ENCODE measurements around the gene ADD1. TPM values are rescaled to one million over a fixed set of nuclear protein-coding genes. Genes with fewer than 3 reads are reported as not detected.

ADD1 gene
- total RNA-seq, 6 experiments from 2014 or later: 276 to 332 (median 321) TPM

- DNase-seq: no peak
- H3K4me3 Mint-ChIP-seq: peak overlapping the region; percentile 15; the same call in 1 of the 2 replicates
Observed at GRCh38 chr4:2796849-2797544, 46.6 kb upstream of the ADD1 start.

GRCh38 chr4:2797545-2798305, 45.9 kb upstream of the ADD1 start:
- H3K4me1 Mint-ChIP-seq (ENCODE audit: low read depth): peaks cover 65% of the 10 kb centered on the region
- H3K27me3 Mint-ChIP-seq (ENCODE audit: insufficient read depth): no peaks in the 10 kb centered on the region; the same call in 1 of the 2 replicates
- H3K4me3 Mint-ChIP-seq: no peak overlapping the region
- peak overlapping the region; percentile 91 for H3K27ac Mint-ChIP-seq
- TF ChIP-seq CTCF (IDR thresholded peaks at IDR 0.05): no peak
- H3K36me3 Mint-ChIP-seq (ENCODE audit: low read depth): no peaks in the 10 kb centered on the region
- no peaks in the 10 kb centered on the region for H3K9me3 Mint-ChIP-seq
- DNase-seq: no peak

More at GRCh38 chr4:2796849-2797544, 46.6 kb upstream of the ADD1 start:
- H3K4me1 Mint-ChIP-seq (ENCODE audit: low read depth): peaks cover 65% of the 10 kb centered on the region
- TF ChIP-seq CTCF (IDR thresholded peaks at IDR 0.05): no peak
- no peaks in the 10 kb centered on the region for H3K9me3 Mint-ChIP-seq
- H3K36me3 Mint-ChIP-seq (ENCODE audit: low read depth): no peaks in the 10 kb centered on the region
- peak overlapping the region; percentile 91 for H3K27ac Mint-ChIP-seq
- no peaks in the 10 kb centered on the region; the same call in 1 of the 2 replicates for H3K27me3 Mint-ChIP-seq (ENCODE audit: insufficient read depth)

DNA sequence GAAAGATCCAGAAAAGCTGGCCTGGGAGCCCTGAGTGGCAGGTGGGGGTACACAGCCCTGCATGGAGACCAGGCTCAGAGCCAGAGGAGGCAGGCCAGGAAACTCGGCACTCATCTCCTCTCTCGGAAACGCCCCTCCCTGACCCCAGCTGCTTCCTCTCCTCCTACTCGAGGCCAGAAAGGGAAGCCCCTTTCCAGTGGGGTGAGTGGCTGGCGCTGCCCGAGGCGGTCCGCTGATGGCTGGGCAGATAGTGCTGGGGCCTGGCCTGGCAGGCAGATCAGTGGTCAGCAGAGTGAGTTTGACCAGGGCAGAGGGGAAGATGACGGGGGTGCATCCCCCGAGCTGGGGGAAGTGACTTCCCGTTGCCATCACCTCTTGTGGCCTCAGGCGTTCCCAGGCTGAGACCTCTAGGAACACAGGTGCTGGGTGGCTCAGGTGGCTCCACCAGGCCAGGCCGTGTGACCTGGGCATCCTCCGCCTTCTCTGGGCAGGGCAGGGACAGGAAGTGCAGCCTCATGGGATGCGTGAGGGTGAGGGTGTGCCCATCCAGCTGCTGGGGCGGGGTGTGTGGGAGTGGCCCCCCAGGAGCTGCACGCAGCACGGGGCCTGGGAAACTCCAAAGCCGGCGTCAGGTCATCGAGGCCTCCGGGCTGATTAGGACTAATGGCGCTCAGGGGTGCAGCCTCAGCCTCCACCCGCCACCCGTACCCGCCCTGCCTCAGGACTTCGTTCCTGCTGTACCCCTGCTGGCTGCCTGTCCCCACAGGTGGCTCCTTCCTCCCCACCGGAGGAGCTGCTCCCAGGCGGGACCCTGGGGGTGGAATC, 45.0 kb upstream of the ADD1 start:
- Mint-ChIP-seq H3K4me1 (ENCODE audit: low read depth) (peaks cover 64% of the 10 kb centered on the region), H3K4me3 (no peak overlapping the region), H3K36me3 (ENCODE audit: low read depth) (no peaks in the 10 kb centered on the region), H3K27me3 (ENCODE audit: insufficient read depth) (no peaks in the 10 kb centered on the region; the same call in 1 of the 2 replicates), H3K27ac (peak overlapping the region; percentile 9; the same call in 1 of the 2 replicates), H3K9me3 (no peaks in the 10 kb centered on the region)
- no peak for DNase-seq
- no peak for TF ChIP-seq CTCF (IDR thresholded peaks at IDR 0.05)

DNA sequence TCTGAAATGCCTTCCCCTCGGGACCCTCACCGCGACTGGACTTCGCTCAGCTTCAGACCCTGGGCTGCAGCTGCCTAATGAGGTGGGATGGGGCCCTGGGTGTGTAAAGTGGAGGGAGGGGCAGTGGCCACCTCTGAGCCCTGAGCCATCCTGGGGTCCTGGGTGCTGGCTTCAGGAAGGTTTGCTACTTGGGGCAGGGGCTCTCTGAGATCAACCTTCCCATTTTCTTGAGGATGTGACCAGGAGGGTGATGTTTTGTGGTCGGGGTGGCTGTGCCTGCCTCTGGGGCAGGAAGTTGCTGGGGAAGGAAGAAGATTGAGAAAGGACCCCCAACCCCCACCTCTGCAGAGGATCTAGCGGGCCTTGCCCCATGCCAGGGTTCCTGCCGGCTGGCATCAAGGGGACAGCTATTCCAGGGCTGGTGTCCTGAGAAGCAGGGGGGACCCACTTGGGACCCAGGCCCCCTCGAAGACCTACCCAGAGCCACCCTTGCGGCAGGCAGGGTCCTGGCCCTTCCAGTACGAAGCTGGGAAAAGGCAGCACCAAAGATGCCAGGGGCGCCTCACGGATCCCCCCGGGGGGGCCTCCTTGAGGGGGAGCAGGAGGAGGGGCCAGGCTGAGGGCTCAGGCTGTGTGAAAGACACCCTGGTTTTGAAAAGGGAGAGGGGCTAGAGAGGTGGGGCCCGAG, 44.3 kb upstream of the ADD1 start:
- DNase-seq: no peak
- H3K4me3 Mint-ChIP-seq: no peak overlapping the region
- H3K27ac Mint-ChIP-seq: no peak overlapping the region
- no peaks in the 10 kb centered on the region for H3K9me3 Mint-ChIP-seq
- peaks cover 57% of the 10 kb centered on the region for H3K4me1 Mint-ChIP-seq (ENCODE audit: low read depth)
- no peaks in the 10 kb centered on the region for H3K36me3 Mint-ChIP-seq (ENCODE audit: low read depth)
- no peaks in the 10 kb centered on the region; the same call in 1 of the 2 replicates for H3K27me3 Mint-ChIP-seq (ENCODE audit: insufficient read depth)
- no peak for TF ChIP-seq CTCF (IDR thresholded peaks at IDR 0.05)

Data from HFFc6 (cell line).